Ovary (tissue), 9 donors: ENCODE measurements around the gene SPACA9. TPM values are rescaled to one million over a fixed set of nuclear protein-coding genes. Genes with fewer than 3 reads are reported as not detected.

Experiments
- DNase-seq, 5 donors: peaks; one replicate each; pipeline ENCODE4 v3.0.0-alpha.2; 2019 to 2020
- H3K27ac ChIP-seq, 2 donors: fragments of 200-600 bp; one replicate each; pipeline versions ENCODE4 v1.5.1 to v1.8.0; 2019 to 2022
- H3K27me3 ChIP-seq: fragments of 200-600 bp; one replicate; pipeline ENCODE4 v1.8.0; 2022
- H3K36me3 ChIP-seq: fragments of 200-600 bp; sonication (generic); one replicate; pipeline ENCODE4 v1.5.1; 2019
- H3K4me1 ChIP-seq: one replicate; pipeline ENCODE4 v1.8.1; 2013; ENCODE audit warnings: mild to moderate bottlenecking, moderate library complexity; ENCODE audit not compliant: insufficient read depth
- H3K4me3 ChIP-seq: fragments of 200-600 bp; sonication (generic); one replicate; pipeline ENCODE4 v1.5.1; 2017
- H3K9me3 ChIP-seq, 2 donors: fragments of 200-600 bp in 1 of 2; sonication (generic) in 1 of 2; one replicate each; pipeline versions ENCODE4 v1.5.1 to v1.8.1; 2013 to 2019; ENCODE audit warnings: mild to moderate bottlenecking in 1 of 2, moderate library complexity in 1 of 2
- CTCF ChIP-seq, 3 donors: fragments of 450-650 bp in 2 of 3; fragments of 200-600 bp in 1 of 3; IDR thresholded peaks; one replicate each; pipeline versions ENCODE4 v1.5.1 to v1.8.0; 2016 to 2022; ENCODE audit warnings: antibody characterized with exemption in 3 of 3, mild to moderate bottlenecking in 1 of 3
- EP300 ChIP-seq: sonication (generic); formaldehyde crosslinking; IDR thresholded peaks from one replicate; pipeline ENCODE4 v1.6.1; 2017; ENCODE audit warnings: antibody characterized with exemption
- POLR2A ChIP-seq: fragments of 450-650 bp; IDR thresholded peaks from one replicate; pipeline ENCODE4 v1.6.1; 2017; ENCODE audit warnings: antibody characterized with exemption, mild to moderate bottlenecking, moderate library complexity
- WGBS, 3 donors: extraction: QIAGEN DNeasy Blood & Tissue Kit in 1 of 3; methylation state at CpG; one replicate each; pipeline versions ENCODE4 v1.1.5 to v1.1.7; 2013 to 2017; 5-methylcytosine and 5-hydroxymethylcytosine counted together
- intact Hi-C, 4 donors: fragments of 100-400 bp; cut with DNase I; formaldehyde crosslinking; loops; one replicate each; pipeline versions ENCODE4 v1.11.0 to v1.15.1; 2022 to 2023
- polyA plus RNA-seq, 2 donors: library from polyadenylated mRNA; stranded (reverse); fragments of 200-250 nt in 1 of 2; fragments of 350-450 nt in 1 of 2; fragmentation: Illumina TruSeq in 1 of 2; extraction: RNeasy Lipid Tissue Mini Kit (QIAGEN cat#74804) in 1 of 2; gene quantifications; one replicate each; pipeline ENCODE4 v1.2.3, GENCODE V29; 2013 to 2014
- total RNA-seq, 7 donors: library from RNA; depleted of rRNA in 2 of 7; stranded (reverse); fragments of >200 nt in 2 of 7; fragmentation: NEBNext Ultra II Directional in 3 of 7; extraction: Animal tissue kit (Norgen Biotek cat#: 25700) in 3 of 7; gene quantifications; one replicate each; pipeline versions ENCODE4 v1.1.0 to v1.2.4, GENCODE V29; 2016 to 2023
- donor health status: DM: no; HTN: no; CAD: no; lungs with moderate emphysema.
- donor health status: DM: no; HTN: no; CAD: no.
- donor health status: Bipolar disorder and iron deficiency.
- donor health status: DM: yes; HTN: yes; CAD: no.
- donor health status: DM: no; HTN: no; CAD: no.
- donor health status: DM: yes; HTN: yes; CAD: no.

SPACA9 gene
- total and polyA plus RNA-seq, 9 donors: 4.6 to 22.4 (median 8.6) TPM

DNA sequence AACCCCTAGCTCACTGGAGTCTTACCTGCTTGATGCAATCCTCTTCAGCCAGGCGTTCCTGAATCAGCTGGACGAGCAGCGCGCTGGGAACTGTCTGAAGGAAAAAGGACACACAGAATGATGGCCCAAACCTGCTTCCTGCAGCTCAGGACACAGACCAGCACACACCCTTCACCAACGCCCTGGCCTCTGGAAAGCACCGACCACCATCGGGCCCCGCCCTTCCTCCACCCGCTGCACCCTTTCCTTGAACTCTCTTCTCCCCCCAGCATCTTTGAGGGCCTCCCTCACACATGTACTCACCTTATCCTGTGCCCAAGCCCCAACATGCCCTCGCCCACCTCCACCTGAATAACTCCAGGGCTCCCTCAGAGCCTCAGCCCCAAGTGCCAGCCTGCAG, 23.9 kb upstream of the SPACA9 start:
- TF ChIP-seq EP300: no peak
- TF ChIP-seq CTCF (IDR thresholded peaks at IDR 0.05): no peak
- no peak for TF ChIP-seq POLR2A
- 89 to 90% (median 89%) methylated on average over 10 of the region's 10 CpGs for WGBS, 3 donors
- Histone ChIP-seq H3K4me3 (no peak overlapping the region), H3K9me3 (no peaks in the 10 kb centered on the region), H3K27ac (no peak overlapping the region), H3K27me3 (no peaks in the 10 kb centered on the region), H3K36me3 (no peaks in the 10 kb centered on the region), H3K4me1 (no peaks in the 10 kb centered on the region)
- DNase-seq: no peak
- intact Hi-C loops: no loop called here

GRCh38 chr9:132855904-132856303, 22.8 kb upstream of the SPACA9 start:
- intact Hi-C loops: no loop called here
- Histone ChIP-seq H3K4me1 (no peaks in the 10 kb centered on the region), H3K36me3 (no peaks in the 10 kb centered on the region), H3K9me3 (no peaks in the 10 kb centered on the region), H3K27me3 (no peaks in the 10 kb centered on the region), H3K4me3 (no peak overlapping the region), H3K27ac (no peak overlapping the region)
- no peak for DNase-seq
- no peak for TF ChIP-seq EP300
- TF ChIP-seq POLR2A: no peak
- no peak for TF ChIP-seq CTCF (IDR thresholded peaks at IDR 0.05)
- 83 to 90% (median 86%) methylated on average over 5 of the region's 5 CpGs for WGBS, 3 donors

DNA sequence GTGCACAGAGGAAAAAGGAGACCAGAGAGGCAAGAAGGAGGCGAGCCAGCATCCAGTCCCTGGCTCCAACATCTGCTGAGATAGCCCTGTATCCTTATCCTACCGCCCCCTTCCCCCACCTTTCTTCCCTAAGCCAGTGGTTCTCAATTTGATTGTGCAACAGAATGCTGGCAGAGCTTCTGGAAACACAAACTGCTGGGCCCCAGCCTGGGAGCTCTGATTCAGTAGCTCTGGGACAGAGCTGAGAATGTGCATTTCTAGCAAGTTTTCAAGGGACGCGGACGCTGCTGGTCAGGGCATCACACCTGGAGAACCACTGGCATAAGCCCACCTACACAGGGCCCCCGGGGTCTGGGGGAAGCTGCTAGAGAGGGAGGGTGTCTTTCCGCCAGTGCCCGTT, 21.7 kb upstream of the SPACA9 start:
- H3K9me3 ChIP-seq: no peaks in the 10 kb centered on the region
- H3K4me3 ChIP-seq: no peak overlapping the region
- TF ChIP-seq EP300 (no peak), CTCF (IDR thresholded peaks at IDR 0.05) (no peak), POLR2A (no peak)
- H3K36me3 ChIP-seq: no peaks in the 10 kb centered on the region
- DNase-seq: peak; percentile 66 to 88 (median 80)
- 16 to 28% (median 22%) methylated on average over 7 to 8 of the region's 8 CpGs for WGBS, 3 donors
- H3K27ac ChIP-seq: peak overlapping the region; percentile 39 to 51
- H3K4me1 ChIP-seq: no peaks in the 10 kb centered on the region
- intact Hi-C loops: no loop called here
- H3K27me3 ChIP-seq: no peaks in the 10 kb centered on the region

DNA sequence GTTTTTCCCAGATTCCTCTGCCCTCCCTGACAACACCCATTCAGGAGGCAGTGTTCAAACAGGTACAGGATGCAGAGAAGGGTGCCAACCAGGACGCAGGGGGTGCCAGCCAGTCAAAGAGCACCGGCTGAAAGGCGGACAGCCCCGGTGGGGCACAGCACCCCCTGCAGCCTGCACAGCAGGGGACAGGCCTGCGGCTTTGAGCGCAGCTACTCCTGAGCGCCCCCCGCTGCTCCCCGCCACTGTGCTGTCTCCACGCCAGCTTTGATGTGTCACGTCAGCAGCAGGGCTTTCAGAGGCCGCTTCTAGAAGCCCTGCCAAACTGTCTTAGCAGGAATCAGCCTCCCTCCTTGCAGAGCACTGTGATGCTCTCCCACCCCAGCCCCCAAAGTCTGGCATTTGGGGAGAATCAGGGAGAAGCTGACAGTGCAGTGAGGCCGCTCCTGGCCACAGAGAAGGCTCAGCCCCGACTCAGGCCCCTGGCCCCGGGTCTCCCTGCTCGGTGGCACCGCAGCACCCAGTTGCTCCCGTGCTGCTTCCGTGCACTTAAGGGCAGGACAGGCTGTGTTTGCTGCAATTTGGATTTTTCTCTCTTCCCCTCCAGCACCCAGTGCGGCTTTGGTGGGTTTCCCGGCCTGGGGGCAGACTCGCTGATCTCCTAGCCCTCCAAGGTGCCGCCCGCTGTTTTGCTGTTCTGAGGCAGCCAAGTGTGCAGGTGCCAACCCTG, 20.9 kb upstream of the SPACA9 start:
- Histone ChIP-seq H3K4me3 (no peak overlapping the region), H3K4me1 (no peaks in the 10 kb centered on the region), H3K9me3 (no peaks in the 10 kb centered on the region), H3K36me3 (no peaks in the 10 kb centered on the region), H3K27ac (peak overlapping the region; percentile 39 to 51), H3K27me3 (no peaks in the 10 kb centered on the region)
- peak in 4 of 5 donors; percentile 50 to 67 (median 60) for DNase-seq
- WGBS, 3 donors: 61 to 71% (median 67%) methylated on average over 24 of the region's 24 CpGs
- TF ChIP-seq POLR2A (no peak), CTCF (IDR thresholded peaks at IDR 0.05) (no peak), EP300 (no peak)
- intact Hi-C loops: no loop called here
